Pancreas (tissue), 10 donors: ENCODE results near the gene PRR12. TPM values are rescaled to one million over a fixed set of nuclear protein-coding genes. Genes with fewer than 3 reads are reported as not detected.

Experiments used
- ATAC-seq, 4 donors: fragments of 200-7000 bp; cut with Tn5 transposase; one replicate each; pipeline versions ENCODE4 v1.8.0 to v1.9.1; 2020; ENCODE audit warnings: mild to moderate bottlenecking in 4 of 4, moderate library complexity in 4 of 4
- DNase-seq, 6 donors: peaks; one replicate each; pipeline ENCODE4 v3.0.0-alpha.2; 2020
- FAIRE-seq: peaks from 2 replicates; lab custom pipeline; 2012; peaks lifted over from hg19 to GRCh38; lab: Jason Lieb, UNC
- H3K27ac ChIP-seq, 4 donors: fragments of 200-600 bp; sonication (generic); 1 replicate in 3 of 4; 2 replicates in 1 of 4; pipeline versions ENCODE4 v1.5.0 to v1.8.0; 2020
- H3K27me3 ChIP-seq, 4 donors: fragments of 200-600 bp; one replicate each; pipeline ENCODE4 v1.8.0; 2021
- H3K36me3 ChIP-seq, 3 donors: fragments of 200-600 bp; sonication (generic) in 1 of 3; one replicate each; pipeline versions ENCODE4 v1.5.0 to v1.8.0; 2020 to 2021
- H3K4me1 ChIP-seq, 3 donors: fragments of 200-600 bp; one replicate each; pipeline ENCODE4 v1.8.0; 2021
- H3K4me3 ChIP-seq, 4 donors: fragments of 200-600 bp; sonication (generic) in 2 of 4; one replicate each; pipeline versions ENCODE4 v1.5.0 to v1.8.0; 2020 to 2021
- H3K9me3 ChIP-seq, 4 donors: fragments of 200-600 bp; one replicate each; pipeline ENCODE4 v1.8.0; 2021
- CTCF ChIP-seq, 4 donors: fragments of 200-600 bp; sonication (generic) in 3 of 4; IDR thresholded peaks; one replicate each; pipeline versions ENCODE4 v1.5.0 to v1.8.0; 2021; ENCODE audit warnings: antibody characterized with exemption in 4 of 4
- WGBS, 2 donors: extraction: QIAGEN DNeasy Blood & Tissue Kit; methylation state at CpG; one replicate each; pipeline ENCODE4 v1.1.7; 2013; 5-methylcytosine and 5-hydroxymethylcytosine counted together
- intact Hi-C, 3 donors: fragments of 100-400 bp; cut with DNase I; formaldehyde crosslinking; loops; one replicate each; pipeline versions ENCODE4 v1.11.1 to v1.14.2; 2022
- polyA plus RNA-seq, 2 donors: library from polyadenylated mRNA; stranded (reverse); fragments of 200-250 nt; gene quantifications; one replicate each; pipeline ENCODE4 v1.2.3, GENCODE V29; 2013
- total RNA-seq, 6 donors: library from RNA; stranded (reverse); fragmentation: NEBNext Ultra II Directional in 4 of 6; extraction: Animal tissue kit (Norgen Biotek cat#: 25700) in 4 of 6; gene quantifications; one replicate each; pipeline versions ENCODE4 v1.2.1 to v1.2.4, GENCODE V29; 2021 to 2023
- donor health status: healthy with polysubstance abuse.
- donor health status: DM: no; HTN: no; CAD: no; lungs with moderate emphysema.
- donor health status: DM: no; HTN: no; CAD: no.
- donor health status: control.
- donor health status: control.
- donor health status: Bipolar disorder and iron deficiency.
- donor health status: DM: yes; HTN: yes; CAD: no.
- donor health status: DM: no; HTN: no; CAD: no.
- donor health status: DM: no; HTN: no; CAD: no.
- donor health status: DM: yes; HTN: yes; CAD: no.

PRR12 gene
- total and polyA plus RNA-seq, 8 donors = 8.3 to 18.9 (median 11.1) TPM

GRCh38 chr19:49546825-49547565 lies 44.0 kb upstream of the PRR12 start:
- 6 to 8% methylated on average over 9 of the region's 9 CpGs for WGBS, 2 donors
- TF ChIP-seq CTCF (IDR thresholded peaks at IDR 0.05) = peak; percentile 66 to 83 (median 73)
- H3K9me3 ChIP-seq = no peaks in the 10 kb centered on the region
- peak in 3 of 6 donors; percentile 60 to 78 (median 70) for DNase-seq
- H3K4me1 ChIP-seq = no peaks in the 10 kb centered on the region
- no peaks in the 10 kb centered on the region for H3K27me3 ChIP-seq
- H3K27ac ChIP-seq = no peak overlapping the region
- ATAC-seq = peak; percentile 89 to 96 (median 94)
- H3K36me3 ChIP-seq = no peaks in the 10 kb centered on the region
- intact Hi-C loops = no loop called here
- H3K4me3 ChIP-seq = no peak overlapping the region
- peak; percentile 97 for FAIRE-seq

- no peak for TF ChIP-seq CTCF (IDR thresholded peaks at IDR 0.05)
- Histone ChIP-seq H3K4me1 (peaks cover 0 to 8% (median 0%) of the 10 kb centered on the region in 3 donors), H3K27me3 (no peaks in the 10 kb centered on the region), H3K9me3 (no peaks in the 10 kb centered on the region), H3K4me3 (no peak overlapping the region), H3K27ac (no peak overlapping the region), H3K36me3 (no peaks in the 10 kb centered on the region)
- DNase-seq = no peak
- FAIRE-seq = no peak
- 75 to 76% methylated on average over 13 of the region's 13 CpGs for WGBS, 2 donors
- ATAC-seq = no peak
- intact Hi-C loops = no loop called here
Measured at GRCh38 chr19:49549045-49549444, 41.9 kb upstream of the PRR12 start.

- intact Hi-C loops = no loop called here
- Histone ChIP-seq H3K27ac (no peak overlapping the region), H3K4me3 (no peak overlapping the region), H3K36me3 (no peaks in the 10 kb centered on the region), H3K27me3 (no peaks in the 10 kb centered on the region), H3K9me3 (no peaks in the 10 kb centered on the region), H3K4me1 (peaks cover 0 to 19% (median 6%) of the 10 kb centered on the region in 3 donors)
- WGBS, 2 donors = 95% methylated on average over 7 of the region's 7 CpGs
- no peak for FAIRE-seq
- no peak for DNase-seq
- TF ChIP-seq CTCF (IDR thresholded peaks at IDR 0.05) = no peak
- ATAC-seq = no peak
Measured at GRCh38 chr19:49551531-49551930, 39.5 kb upstream of the PRR12 start.

- Histone ChIP-seq H3K27ac (peak overlapping the region; percentile 33 to 88 (median 68)), H3K4me3 (no peak overlapping the region), H3K27me3 (no peaks in the 10 kb centered on the region), H3K9me3 (no peaks in the 10 kb centered on the region), H3K36me3 (peaks cover 0 to 4% (median 0%) of the 10 kb centered on the region in 3 donors), H3K4me1 (peaks cover 0 to 19% (median 6%) of the 10 kb centered on the region in 3 donors)
- 74 to 78% methylated on average over 11 of the region's 11 CpGs for WGBS, 2 donors
- no peak for TF ChIP-seq CTCF (IDR thresholded peaks at IDR 0.05)
- intact Hi-C loops = no loop called here
- ATAC-seq (no peak), DNase-seq (no peak), FAIRE-seq (no peak)
Measured at GRCh38 chr19:49552749-49553148, 38.2 kb upstream of the PRR12 start.
